ENCODE measurements around the gene PRPF19.

Gene PRPF19

GRCh38 chr11:60951606-60951903 lies 45.2 kb upstream of the PRPF19 start:
- TF ChIP-seq ZFX (IDR thresholded peaks at IDR 0.05; ENCODE audit: borderline replicate concordance) (no peak), CTCF (IDR thresholded peaks at IDR 0.05) (no peak)
- no peak overlapping the region for H3K27ac ChIP-seq

GRCh38 chr11:60950933-60951605 lies 44.7 kb upstream of the PRPF19 start:
- no peak overlapping the region for H3K27ac ChIP-seq
- TF ChIP-seq CTCF (IDR thresholded peaks at IDR 0.05) (no peak), ZFX (IDR thresholded peaks at IDR 0.05; ENCODE audit: borderline replicate concordance) (no peak)

- TF ChIP-seq ZFX (IDR thresholded peaks at IDR 0.05; ENCODE audit: borderline replicate concordance) (no peak), CTCF (IDR thresholded peaks at IDR 0.05) (no peak)
- H3K27ac ChIP-seq: no peak overlapping the region
Measured at GRCh38 chr11:60950024-60950423, 43.6 kb upstream of the PRPF19 start.

GRCh38 chr11:60948250-60948649 lies 41.9 kb upstream of the PRPF19 start:
- TF ChIP-seq CTCF (IDR thresholded peaks at IDR 0.05) (no peak), ZFX (IDR thresholded peaks at IDR 0.05; ENCODE audit: borderline replicate concordance) (no peak)
- H3K27ac ChIP-seq: no peak overlapping the region

- TF ChIP-seq CTCF (IDR thresholded peaks at IDR 0.05) (no peak), ZFX (IDR thresholded peaks at IDR 0.05; ENCODE audit: borderline replicate concordance) (no peak)
- H3K27ac ChIP-seq: no peak overlapping the region
Measured at GRCh38 chr11:60947700-60948099, 41.3 kb upstream of the PRPF19 start.

GRCh38 chr11:60946601-60947264 lies 40.3 kb upstream of the PRPF19 start:
- TF ChIP-seq ZFX (IDR thresholded peaks at IDR 0.05; ENCODE audit: borderline replicate concordance) (no peak), CTCF (IDR thresholded peaks at IDR 0.05) (no peak)
- no peak overlapping the region for H3K27ac ChIP-seq

- TF ChIP-seq ZFX (IDR thresholded peaks at IDR 0.05; ENCODE audit: borderline replicate concordance): no peak
- no peak for TF ChIP-seq CTCF (IDR thresholded peaks at IDR 0.05)
- no peak overlapping the region for H3K27ac ChIP-seq
Measured at GRCh38 chr11:60945295-60945667, 38.9 kb upstream of the PRPF19 start.
